Activated naive CD8-positive, alpha-beta T cell treated with anti-CD3 and anti-CD28 coated beads, Interleukin-2, amount 10 ng/mL, durations not matched to agents 7 days and 5 days (primary cell): ENCODE measurements around the gene TOR1B. TPM values are rescaled to one million over a fixed set of nuclear protein-coding genes. Genes with fewer than 3 reads are reported as not detected.
"Not testable (repeated sequence)": the region's sequence is repeated elsewhere in the genome, so short reads cannot be mapped to it uniquely, and the experiment has no call there.

Experiments
- ATAC-seq: fragments of 150-1000 bp; cut with Tn5 transposase; one replicate; pipeline ENCODE4 v1.10.0; 2021; ENCODE audit warnings: low read depth, moderate library complexity
- POLR2A ChIA-PET: fragments of 350-600 bp; sonication (Branson Sonifier 250); formaldehyde crosslinking; loops from one replicate; lab custom pipeline; 2021; ENCODE audit warnings: antibody characterized with exemption; lab: Charles Lee
- DNase-seq: peaks from one replicate; pipeline ENCODE4 v3.0.0; 2021
- H3K27ac Mint-ChIP-seq: one replicate; pipeline ENCODE4 v1.8.0; 2022; ENCODE audit warnings: mild to moderate bottlenecking, mixed read lengths
- H3K27me3 Mint-ChIP-seq: one replicate; pipeline ENCODE4 v1.8.0; 2022; ENCODE audit warnings: mild to moderate bottlenecking, moderate library complexity, mixed read lengths
- H3K36me3 Mint-ChIP-seq: one replicate; pipeline ENCODE4 v1.8.0; 2021; ENCODE audit warnings: mild to moderate bottlenecking, mixed read lengths
- H3K4me1 Mint-ChIP-seq: one replicate; pipeline ENCODE4 v1.8.0; 2021; ENCODE audit warnings: mixed read lengths
- H3K4me3 Mint-ChIP-seq: one replicate; pipeline ENCODE4 v1.8.0; 2022; ENCODE audit warnings: mild to moderate bottlenecking, moderate library complexity, mixed read lengths
- H3K9me3 Mint-ChIP-seq: one replicate; pipeline ENCODE4 v1.8.0; 2021; ENCODE audit warnings: mixed read lengths
- total RNA-seq, 2 experiments: library from RNA; stranded (reverse); gene quantifications; one replicate each; pipeline ENCODE4 v1.2.3, GENCODE V29; 2021

Gene TOR1B
- total RNA-seq, 2 experiments from 2014 or later: 28.6 TPM

GRCh38 chr9:129781131-129781530, 21.9 kb upstream of the TOR1B start:
- POLR2A ChIA-PET: no interaction called here
- ATAC-seq: no peak
- no peak overlapping the region for H3K27ac Mint-ChIP-seq

GRCh38 chr9:129781981-129782380, 21.0 kb upstream of the TOR1B start:
- H3K27ac Mint-ChIP-seq: no peak overlapping the region
- no peaks in the 10 kb centered on the region for H3K9me3 Mint-ChIP-seq
- peaks cover 9% of the 10 kb centered on the region for H3K4me1 Mint-ChIP-seq
- H3K27me3 Mint-ChIP-seq: peaks cover 19% of the 10 kb centered on the region
- H3K4me3 Mint-ChIP-seq: no peak overlapping the region
- DNase-seq (no peak), ATAC-seq (no peak)
- H3K36me3 Mint-ChIP-seq: no peaks in the 10 kb centered on the region
- POLR2A ChIA-PET: no interaction called here

More at GRCh38 chr9:129781131-129781530, 21.9 kb upstream of the TOR1B start:
- no peak for DNase-seq
- H3K4me3 Mint-ChIP-seq: no peak overlapping the region
- H3K36me3 Mint-ChIP-seq: no peaks in the 10 kb centered on the region
- H3K4me1 Mint-ChIP-seq: peaks cover 13% of the 10 kb centered on the region
- peaks cover 15% of the 10 kb centered on the region for H3K27me3 Mint-ChIP-seq
- no peaks in the 10 kb centered on the region for H3K9me3 Mint-ChIP-seq

GRCh38 chr9:129783516-129784361, 19.2 kb upstream of the TOR1B start:
- Mint-ChIP-seq H3K4me3 (no peak overlapping the region), H3K36me3 (no peaks in the 10 kb centered on the region), H3K27ac (no peak overlapping the region), H3K4me1 (no peaks in the 10 kb centered on the region), H3K27me3 (peaks cover 19% of the 10 kb centered on the region), H3K9me3 (no peaks in the 10 kb centered on the region)
- DNase-seq (peak; percentile 65), ATAC-seq (peak; percentile 93)
- POLR2A ChIA-PET: interaction anchor here (0.7 to 0.9 kb wide), 2 partner anchors 57 to 144 kb away, joined by 3 to 4 read pairs; no protein-coding TSS in a partner anchor

- H3K4me1 Mint-ChIP-seq, ATAC-seq, H3K27ac Mint-ChIP-seq, POLR2A ChIA-PET, H3K9me3 Mint-ChIP-seq, DNase-seq, H3K4me3 Mint-ChIP-seq, H3K36me3 Mint-ChIP-seq: not testable (repeated sequence)
- peaks cover 18% of the 10 kb centered on the region for H3K27me3 Mint-ChIP-seq
These were observed 18.0 kb upstream of the TOR1B start for GRCh38 chr9:129784970-129785369.

- DNase-seq (no peak), ATAC-seq (no peak)
- no peak overlapping the region for H3K27ac Mint-ChIP-seq
- H3K9me3 Mint-ChIP-seq: no peaks in the 10 kb centered on the region
- peaks cover 7% of the 10 kb centered on the region for H3K4me1 Mint-ChIP-seq
- peaks cover 20% of the 10 kb centered on the region for H3K27me3 Mint-ChIP-seq
- H3K4me3 Mint-ChIP-seq: no peak overlapping the region
- H3K36me3 Mint-ChIP-seq: no peaks in the 10 kb centered on the region
- POLR2A ChIA-PET: interaction anchor here (0.5 to 0.6 kb wide), 2 partner anchors 10 to 48 kb away, joined by 3 read pairs; no protein-coding TSS in a partner anchor
These were observed 17.1 kb upstream of the TOR1B start for GRCh38 chr9:129785866-129786265.

GRCh38 chr9:129786481-129786880, 16.5 kb upstream of the TOR1B start:
- Mint-ChIP-seq H3K27me3 (peaks cover 20% of the 10 kb centered on the region), H3K4me3 (no peak overlapping the region), H3K27ac (no peak overlapping the region), H3K36me3 (no peaks in the 10 kb centered on the region), H3K9me3 (no peaks in the 10 kb centered on the region), H3K4me1 (peaks cover 7% of the 10 kb centered on the region)
- DNase-seq (no peak), ATAC-seq (no peak)
- POLR2A ChIA-PET: no interaction called here

- Mint-ChIP-seq H3K27me3 (peaks cover 2% of the 10 kb centered on the region), H3K9me3 (no peaks in the 10 kb centered on the region), H3K4me1 (peaks cover 7% of the 10 kb centered on the region), H3K27ac (no peak overlapping the region), H3K4me3 (no peak overlapping the region), H3K36me3 (no peaks in the 10 kb centered on the region)
- DNase-seq: no peak
- POLR2A ChIA-PET: interaction anchor here (0.9 kb wide), 1 partner anchor 57 kb away, joined by 6 read pairs; no protein-coding TSS in a partner anchor
- no peak for ATAC-seq
These were observed 8.4 kb upstream of the TOR1B start for GRCh38 chr9:129794549-129794948.

- H3K4me1 Mint-ChIP-seq: not testable (repeated sequence)
These were observed 7.0 kb upstream of the TOR1B start for GRCh38 chr9:129796029-129796428.

GRCh38 chr9:129798973-129799372, 4.0 kb upstream of the TOR1B start:
- ATAC-seq: no peak
- DNase-seq: no peak
- H3K9me3 Mint-ChIP-seq: no peaks in the 10 kb centered on the region
- H3K4me3 Mint-ChIP-seq: no peak overlapping the region
- H3K27ac Mint-ChIP-seq: no peak overlapping the region
- peaks cover 8% of the 10 kb centered on the region for H3K4me1 Mint-ChIP-seq
- POLR2A ChIA-PET: no interaction called here
- H3K36me3 Mint-ChIP-seq: peaks cover 2% of the 10 kb centered on the region
- no peaks in the 10 kb centered on the region for H3K27me3 Mint-ChIP-seq

More at GRCh38 chr9:129796029-129796428, 7.0 kb upstream of the TOR1B start:
- H3K4me3 Mint-ChIP-seq, H3K36me3 Mint-ChIP-seq, H3K27me3 Mint-ChIP-seq, DNase-seq, ATAC-seq, H3K9me3 Mint-ChIP-seq, H3K27ac Mint-ChIP-seq: not testable (repeated sequence)
- POLR2A ChIA-PET: interaction anchor here (0.7 kb wide), 1 partner anchor 11 kb away, joined by 3 read pairs; no protein-coding TSS in a partner anchor

- POLR2A ChIA-PET: interaction anchor here (0.6 kb wide), 1 partner anchor 85 kb away, joined by 3 read pairs; no protein-coding TSS in a partner anchor
- Mint-ChIP-seq H3K27me3 (no peaks in the 10 kb centered on the region), H3K36me3 (peaks cover 18% of the 10 kb centered on the region), H3K9me3 (no peaks in the 10 kb centered on the region), H3K4me1 (peaks cover 21% of the 10 kb centered on the region), H3K4me3 (peak overlapping the region; percentile 58), H3K27ac (peak overlapping the region; percentile 25)
- ATAC-seq: no peak
- DNase-seq: no peak
These were observed 1.5 kb upstream of the TOR1B start for GRCh38 chr9:129801504-129801903.

GRCh38 chr9:129803676-129804060, 684 bp downstream of the TOR1B start:
- peak overlapping the region; percentile 80 for H3K27ac Mint-ChIP-seq
- no peak for ATAC-seq

GRCh38 chr9:129806061-129806460, 3.1 kb downstream of the TOR1B start:
- Mint-ChIP-seq H3K36me3 (peaks cover 38% of the 10 kb centered on the region), H3K4me3 (peak overlapping the region; percentile 16), H3K4me1 (peaks cover 25% of the 10 kb centered on the region)

More at GRCh38 chr9:129803676-129804060, 684 bp downstream of the TOR1B start:
- POLR2A ChIA-PET: interaction anchor here (0.7 to 1.9 kb wide), 12 partner anchors 14 to 663 kb away, joined by 3 to 16 read pairs (median 4); partner anchors contain the start of genes C9orf78 and NTMT1
- no peaks in the 10 kb centered on the region for H3K27me3 Mint-ChIP-seq
- H3K36me3 Mint-ChIP-seq: peaks cover 31% of the 10 kb centered on the region
- no peaks in the 10 kb centered on the region for H3K9me3 Mint-ChIP-seq
- peaks cover 21% of the 10 kb centered on the region for H3K4me1 Mint-ChIP-seq
- H3K4me3 Mint-ChIP-seq: peak overlapping the region; percentile 94
- no peak for DNase-seq

GRCh38 chr9:129809346-129809745, 6.4 kb downstream of the TOR1B start:
- Mint-ChIP-seq H3K36me3 (peaks cover 39% of the 10 kb centered on the region), H3K9me3 (no peaks in the 10 kb centered on the region), H3K4me3 (no peak overlapping the region), H3K4me1 (peaks cover 20% of the 10 kb centered on the region), H3K27ac (peak overlapping the region; percentile 16), H3K27me3 (no peaks in the 10 kb centered on the region)
- ATAC-seq: no peak
- DNase-seq: no peak
- POLR2A ChIA-PET: interaction anchor here (0.7 to 2.4 kb wide), 5 partner anchors 9 to 1835 kb away, joined by 3 to 7 read pairs (median 3); no protein-coding TSS in a partner anchor

More at GRCh38 chr9:129806061-129806460, 3.1 kb downstream of the TOR1B start:
- ATAC-seq (no peak), DNase-seq (no peak)
- POLR2A ChIA-PET: interaction anchor here (0.6 to 1.7 kb wide), 4 partner anchors 15 to 771 kb away, joined by 3 to 4 read pairs (median 4); no protein-coding TSS in a partner anchor
- no peaks in the 10 kb centered on the region for H3K9me3 Mint-ChIP-seq
- H3K27me3 Mint-ChIP-seq: no peaks in the 10 kb centered on the region
- peak overlapping the region; percentile 13 for H3K27ac Mint-ChIP-seq
